ENCODE results near the gene JAKMIP2.
"Not testable (repeated sequence)": the region's sequence is repeated elsewhere in the genome, so short reads cannot be mapped to it uniquely, and the experiment has no call there.

JAKMIP2 gene

GRCh38 chr5:147639321-147639720 is 143.2 kb downstream of the JAKMIP2 start:
- DNase-seq: no peak

GRCh38 chr5:147636729-147636984 is 145.9 kb downstream of the JAKMIP2 start:
- DNase-seq: no peak

GRCh38 chr5:147635882-147636728 is 146.4 kb downstream of the JAKMIP2 start:
- DNase-seq: no peak

GRCh38 chr5:147635439-147635838 is 147.1 kb downstream of the JAKMIP2 start:
- not testable (repeated sequence) for DNase-seq

- DNase-seq: no peak
These were observed 149.4 kb downstream of the JAKMIP2 start for GRCh38 chr5:147633173-147633572.

- no peak for DNase-seq
These were observed 151.0 kb downstream of the JAKMIP2 start for GRCh38 chr5:147631428-147632003.

GRCh38 chr5:147629196-147629595 is 153.3 kb downstream of the JAKMIP2 start:
- no peak for DNase-seq

GRCh38 chr5:147628058-147628895 is 154.3 kb downstream of the JAKMIP2 start:
- peak; percentile 67 for DNase-seq

GRCh38 chr5:147626464-147626863 is 156.1 kb downstream of the JAKMIP2 start:
- no peak for DNase-seq

- no peak for DNase-seq
These were observed 161.5 kb downstream of the JAKMIP2 start for GRCh38 chr5:147621016-147621415.

- DNase-seq: no peak
These were observed 163.1 kb downstream of the JAKMIP2 start for GRCh38 chr5:147619281-147619878.

- DNase-seq: no peak
These were observed 164.7 kb downstream of the JAKMIP2 start for GRCh38 chr5:147617711-147618350.

GRCh38 chr5:147617191-147617606 is 165.3 kb downstream of the JAKMIP2 start:
- no peak for DNase-seq

GRCh38 chr5:147616421-147616820 is 166.1 kb downstream of the JAKMIP2 start:
- DNase-seq: no peak

- DNase-seq: no peak
These were observed 169.2 kb downstream of the JAKMIP2 start for GRCh38 chr5:147613359-147613758.

- DNase-seq: no peak
These were observed 171.0 kb downstream of the JAKMIP2 start for GRCh38 chr5:147611483-147611882.

- no peak for DNase-seq
These were observed 171.7 kb downstream of the JAKMIP2 start for GRCh38 chr5:147610798-147611197.

GRCh38 chr5:147601652-147602051 is 180.9 kb downstream of the JAKMIP2 start:
- no peak for DNase-seq

GRCh38 chr5:147591120-147591519 is 191.4 kb downstream of the JAKMIP2 start:
- DNase-seq: no peak

GRCh38 chr5:147590096-147590495 is 192.4 kb downstream of the JAKMIP2 start:
- no peak for DNase-seq

- DNase-seq: no peak
These were observed 195.7 kb downstream of the JAKMIP2 start for GRCh38 chr5:147586832-147587231.

- DNase-seq: no peak
These were observed 196.3 kb downstream of the JAKMIP2 start for GRCh38 chr5:147586221-147586620.

- not testable (repeated sequence) for DNase-seq
These were observed 200.3 kb downstream of the JAKMIP2 start for GRCh38 chr5:147582272-147582671.

All from CD4-positive, alpha-beta T cell treated with Interleukin-12 subunit alpha and Interleukin-12 subunit beta, for 1 hour (primary cell).